Trophoblast cell (in vitro differentiated cells and primary cell): ENCODE results near the gene VWA1.

ENCODE experiments used
- DNase-seq, 2 donors: peaks; one replicate each; pipeline ENCODE4 v3.0.0-alpha.2; 2016
- H2AFZ ChIP-seq: 2 replicates; pipeline ENCODE4 v1.6.1; 2013; ENCODE audit warnings: low read length, moderate library complexity, mild to moderate bottlenecking; ENCODE audit not compliant: insufficient read depth, poor library complexity
- H2AK5ac ChIP-seq: 2 replicates; pipeline ENCODE4 v1.6.1; 2013; ENCODE audit warnings: mild to moderate bottlenecking, low read length
- H2BK120ac ChIP-seq: 2 replicates; pipeline ENCODE4 v1.6.1; 2013; ENCODE audit warnings: low read length, mild to moderate bottlenecking, moderate library complexity; ENCODE audit not compliant: insufficient read depth, poor library complexity
- H2BK12ac ChIP-seq: 2 replicates; pipeline ENCODE4 v1.6.1; 2013; ENCODE audit warnings: mild to moderate bottlenecking, low read length, moderate library complexity
- H2BK5ac ChIP-seq: 2 replicates; pipeline ENCODE4 v1.6.1; 2013; ENCODE audit warnings: low read length, low read depth, moderate library complexity, mild to moderate bottlenecking; ENCODE audit not compliant: poor library complexity
- H3K14ac ChIP-seq: 2 replicates; pipeline ENCODE4 v1.6.1; 2013; ENCODE audit warnings: mild to moderate bottlenecking, low read length
- H3K18ac ChIP-seq: 2 replicates; pipeline ENCODE4 v1.6.1; 2013; ENCODE audit warnings: mild to moderate bottlenecking, low read length
- H3K23ac ChIP-seq: 2 replicates; pipeline ENCODE4 v1.6.1; 2013; ENCODE audit warnings: low read length
- H3K27ac ChIP-seq: 2 replicates; pipeline ENCODE4 v1.5.1; 2013; ENCODE audit warnings: low read depth, mild to moderate bottlenecking, inconsistent platforms, low read length, moderate library complexity
- H3K27me3 ChIP-seq: 2 replicates; pipeline ENCODE4 v1.6.1; 2013; ENCODE audit warnings: inconsistent platforms, mild to moderate bottlenecking, low read length, moderate library complexity; ENCODE audit not compliant: insufficient read depth
- H3K36me3 ChIP-seq, 2 experiments: 1 replicate in 1 of 2; 2 replicates in 1 of 2; pipeline ENCODE4 v1.6.1; 2013; ENCODE audit warnings: low read length in 2 of 2, mild to moderate bottlenecking in 2 of 2, moderate library complexity in 1 of 2; ENCODE audit not compliant: insufficient read depth in 2 of 2, control insufficient read depth in 1 of 2
- H3K4ac ChIP-seq: 2 replicates; pipeline ENCODE4 v1.6.1; 2013; ENCODE audit warnings: low read depth, mild to moderate bottlenecking, low read length, moderate library complexity
- H3K4me1 ChIP-seq, 2 experiments: 1 replicate in 1 of 2; 2 replicates in 1 of 2; pipeline ENCODE4 v1.6.1; 2013; ENCODE audit warnings: low read length in 2 of 2, mild to moderate bottlenecking in 2 of 2, moderate library complexity in 1 of 2; ENCODE audit not compliant: insufficient read depth in 2 of 2, control insufficient read depth in 1 of 2
- H3K4me2 ChIP-seq: 2 replicates; pipeline ENCODE4 v1.6.1; 2013; ENCODE audit warnings: inconsistent platforms, mild to moderate bottlenecking, low read length, moderate library complexity
- H3K4me3 ChIP-seq: 2 replicates; pipeline ENCODE4 v1.5.1; 2013; ENCODE audit warnings: mild to moderate bottlenecking, low read depth, low read length, inconsistent platforms
- H3K79me1 ChIP-seq: one replicate; pipeline ENCODE4 v1.6.1; 2013; ENCODE audit warnings: low read length
- H3K79me2 ChIP-seq: 2 replicates; pipeline ENCODE4 v1.6.1; 2013; ENCODE audit warnings: low read length, mild to moderate bottlenecking; ENCODE audit not compliant: control insufficient read depth, insufficient read depth, poor library complexity
- H3K9ac ChIP-seq: 2 replicates; pipeline ENCODE4 v1.6.1; 2013; ENCODE audit warnings: mild to moderate bottlenecking, low read length
- H3K9me3 ChIP-seq: 2 replicates; pipeline ENCODE4 v1.6.1; 2013; ENCODE audit warnings: low read depth, mild to moderate bottlenecking, control low read depth, inconsistent platforms, low read length; ENCODE audit not compliant: insufficient read depth
- H4K12ac ChIP-seq: 2 replicates; pipeline ENCODE4 v1.6.1; 2013; ENCODE audit warnings: low read depth, mild to moderate bottlenecking, low read length, moderate library complexity
- H4K8ac ChIP-seq: 2 replicates; pipeline ENCODE4 v1.6.1; 2013; ENCODE audit warnings: low read depth, mild to moderate bottlenecking, low read length, moderate library complexity
- H4K91ac ChIP-seq: one replicate; pipeline ENCODE4 v1.6.1; 2013; ENCODE audit warnings: low read depth, mild to moderate bottlenecking, low read length, moderate library complexity
- WGBS: extraction: QIAGEN DNeasy Blood & Tissue Kit; methylation state at CpG from one replicate; pipeline ENCODE4 v1.1.7; 2013; ENCODE audit warnings: missing lambda C conversion rate; ENCODE audit not compliant: insufficient read length, insufficient coverage; ENCODE audit errors: extremely low coverage; 5-methylcytosine and 5-hydroxymethylcytosine counted together

Gene VWA1

DNA sequence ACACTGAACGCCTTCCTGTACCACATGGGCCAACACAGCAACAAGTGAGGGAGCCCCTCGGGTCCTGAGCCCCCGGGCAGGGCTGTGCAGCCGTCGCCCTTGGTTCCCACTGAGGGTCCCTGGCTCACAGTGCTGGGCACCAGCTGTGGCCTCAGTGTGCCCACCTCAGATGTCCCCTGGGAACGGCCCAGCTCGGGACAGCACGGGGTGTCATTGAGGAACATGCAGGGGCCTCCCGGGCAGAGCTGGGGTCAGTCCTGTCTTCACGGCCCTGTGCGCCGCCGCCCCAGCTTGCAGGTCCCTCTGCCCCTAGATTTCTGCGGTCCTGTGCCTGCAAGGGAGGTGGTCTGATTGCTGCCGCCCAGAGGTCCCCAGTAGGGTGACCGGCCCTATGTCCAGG, 53.7 kb downstream of the VWA1 start:
- Histone ChIP-seq H3K79me2 (no peaks in the 10 kb centered on the region), H2BK12ac (no peak overlapping the region), H3K9me3 (peaks cover 9% of the 10 kb centered on the region), H3K4ac (no peak overlapping the region), H3K36me3 (peaks cover 70 to 71% of the 10 kb centered on the region in 2 experiments), H3K79me1 (no peaks in the 10 kb centered on the region), H4K12ac (no peak overlapping the region), H2BK5ac (no peak overlapping the region), H2AK5ac (no peak overlapping the region), H3K4me3 (no peak overlapping the region), H3K18ac (no peak overlapping the region), H4K8ac (no peak overlapping the region), H3K23ac (no peak overlapping the region), H2BK120ac (no peak overlapping the region), H3K9ac (no peak overlapping the region), H3K4me1 (no peaks in the 10 kb centered on the region), H3K27ac (no peak overlapping the region), H3K27me3 (no peaks in the 10 kb centered on the region), H3K14ac (no peak overlapping the region), H4K91ac (no peak overlapping the region), H2AFZ (no peak overlapping the region), H3K4me2 (no peak overlapping the region)
- WGBS, result no CpG with 5 or more reads among the region's 16 CpGs
- DNase-seq, result no peak

DNA sequence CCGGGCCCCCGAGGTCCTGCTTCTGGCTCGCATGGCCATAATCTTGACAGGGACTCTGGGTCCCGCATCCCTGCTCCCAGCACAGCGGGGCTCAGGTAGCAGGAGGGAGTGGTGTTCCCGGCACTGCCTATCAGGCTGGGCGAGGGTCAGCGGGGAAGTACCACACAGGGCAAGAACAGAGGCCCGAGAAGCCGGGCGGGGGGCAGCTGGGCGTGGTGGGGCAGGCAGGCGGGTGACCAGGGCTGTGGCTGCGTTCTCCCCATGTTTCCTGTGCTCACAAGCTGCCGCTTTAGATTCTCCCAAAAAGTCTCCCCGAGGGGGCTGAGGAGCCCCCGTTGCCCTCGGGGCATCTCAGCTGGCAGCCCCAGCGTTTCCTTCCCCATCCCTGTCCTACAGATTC, 54.4 kb downstream of the VWA1 start:
- no peak overlapping the region for H2AK5ac ChIP-seq
- H3K36me3 ChIP-seq, result peaks cover 71% of the 10 kb centered on the region in 2 experiments
- no peak overlapping the region for H3K18ac ChIP-seq
- H4K12ac ChIP-seq, result no peak overlapping the region
- no CpG with 5 or more reads among the region's 19 CpGs for WGBS
- no peak overlapping the region for H3K14ac ChIP-seq
- H2BK120ac ChIP-seq, result no peak overlapping the region
- H3K79me2 ChIP-seq, result no peaks in the 10 kb centered on the region
- H2BK12ac ChIP-seq, result no peak overlapping the region
- no peak overlapping the region for H3K4ac ChIP-seq
- no peak overlapping the region for H2AFZ ChIP-seq
- no peak overlapping the region for H3K4me3 ChIP-seq
- H3K4me1 ChIP-seq, result no peaks in the 10 kb centered on the region
- H3K4me2 ChIP-seq, result no peak overlapping the region
- no peak overlapping the region for H3K27ac ChIP-seq
- H3K27me3 ChIP-seq, result no peaks in the 10 kb centered on the region
- no peak overlapping the region for H4K8ac ChIP-seq
- H3K9ac ChIP-seq, result no peak overlapping the region
- H3K79me1 ChIP-seq, result no peaks in the 10 kb centered on the region
- DNase-seq, result no peak
- H4K91ac ChIP-seq, result no peak overlapping the region
- peaks cover 9% of the 10 kb centered on the region for H3K9me3 ChIP-seq
- no peak overlapping the region for H2BK5ac ChIP-seq
- H3K23ac ChIP-seq, result no peak overlapping the region

DNA sequence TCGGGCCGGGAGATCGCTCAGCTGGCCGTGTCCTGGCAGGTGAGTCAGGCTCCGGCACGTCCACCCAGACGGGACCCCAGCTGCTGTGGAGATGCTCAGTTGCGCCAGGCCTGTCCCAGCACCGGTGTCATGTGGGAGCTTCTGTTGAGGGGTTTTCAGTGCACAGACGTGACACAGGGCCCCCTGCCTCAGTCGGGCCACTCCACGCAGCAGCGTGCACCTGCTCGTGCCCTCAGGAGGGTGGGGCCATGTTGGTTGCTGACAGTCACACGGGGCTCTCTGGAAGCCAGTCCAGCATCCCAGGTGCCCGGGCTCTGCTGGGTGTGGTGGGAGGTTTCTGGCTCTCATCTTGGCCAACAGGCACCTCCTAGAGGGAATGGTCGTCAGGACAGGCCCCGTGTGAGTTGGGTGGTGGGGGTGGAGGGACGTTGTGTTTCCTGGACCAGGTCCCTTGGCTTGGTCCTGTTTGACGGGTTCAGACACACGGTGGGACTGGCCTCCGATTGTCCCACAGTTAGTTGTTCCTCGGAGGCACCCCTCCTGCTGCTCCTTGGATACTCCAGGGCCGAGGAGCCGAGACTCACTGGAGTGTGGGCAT, 55.2 kb downstream of the VWA1 start:
- Histone ChIP-seq H2AK5ac (no peak overlapping the region), H3K4me1 (no peaks in the 10 kb centered on the region), H2BK120ac (no peak overlapping the region), H2AFZ (no peak overlapping the region), H3K36me3 (peaks cover 73 to 76% of the 10 kb centered on the region in 2 experiments), H3K4me2 (no peak overlapping the region), H3K79me1 (no peaks in the 10 kb centered on the region), H3K27ac (no peak overlapping the region), H4K91ac (no peak overlapping the region), H2BK5ac (no peak overlapping the region), H3K27me3 (no peaks in the 10 kb centered on the region), H3K79me2 (no peaks in the 10 kb centered on the region), H3K4ac (no peak overlapping the region), H3K18ac (no peak overlapping the region), H3K9me3 (peaks cover 9% of the 10 kb centered on the region), H3K23ac (no peak overlapping the region), H3K4me3 (no peak overlapping the region), H3K14ac (no peak overlapping the region), H4K8ac (no peak overlapping the region), H3K9ac (no peak overlapping the region), H4K12ac (no peak overlapping the region), H2BK12ac (no peak overlapping the region)
- no CpG with 5 or more reads among the region's 25 CpGs for WGBS
- no peak for DNase-seq

DNA sequence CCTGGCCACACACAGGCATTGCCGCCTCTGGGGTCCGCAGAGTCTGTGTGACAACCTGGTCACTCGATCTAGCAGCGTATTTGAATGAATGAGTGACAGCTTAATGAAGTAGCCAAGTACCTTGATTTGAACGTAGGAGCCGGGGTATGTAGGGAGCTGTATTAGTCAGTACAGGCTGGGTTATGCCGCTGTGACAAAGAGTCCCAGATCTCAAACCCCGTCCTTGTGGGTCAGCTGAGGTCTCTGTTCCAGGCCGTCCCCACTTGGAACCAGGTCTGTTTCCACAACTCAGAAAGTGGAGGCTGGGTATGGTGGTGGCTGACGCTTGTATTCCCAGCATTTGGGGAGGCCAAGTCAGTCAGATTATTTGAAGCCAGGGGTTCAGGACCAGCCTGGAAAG, 56.1 kb downstream of the VWA1 start:
- peaks cover 73 to 75% of the 10 kb centered on the region in 2 experiments for H3K36me3 ChIP-seq
- H3K4me3 ChIP-seq, result no peak overlapping the region
- H3K4ac ChIP-seq, result no peak overlapping the region
- no peak overlapping the region for H3K27ac ChIP-seq
- H2BK12ac ChIP-seq, result no peak overlapping the region
- no peak overlapping the region for H4K91ac ChIP-seq
- no peak overlapping the region for H3K18ac ChIP-seq
- no peak overlapping the region for H3K9ac ChIP-seq
- no peak overlapping the region for H2AFZ ChIP-seq
- no peaks in the 10 kb centered on the region for H3K79me1 ChIP-seq
- no peaks in the 10 kb centered on the region for H3K4me1 ChIP-seq
- no peak overlapping the region for H4K12ac ChIP-seq
- H3K23ac ChIP-seq, result no peak overlapping the region
- no peak overlapping the region for H3K14ac ChIP-seq
- H3K79me2 ChIP-seq, result no peaks in the 10 kb centered on the region
- peaks cover 9% of the 10 kb centered on the region for H3K9me3 ChIP-seq
- no peak overlapping the region for H4K8ac ChIP-seq
- DNase-seq, result no peak
- no peak overlapping the region for H3K4me2 ChIP-seq
- H3K27me3 ChIP-seq, result no peaks in the 10 kb centered on the region
- no peak overlapping the region for H2AK5ac ChIP-seq
- WGBS, result no CpG with 5 or more reads among the region's 10 CpGs
- no peak overlapping the region for H2BK5ac ChIP-seq
- H2BK120ac ChIP-seq, result no peak overlapping the region
